Erythroblast (primary cell): ENCODE data around the gene GOLGA8H.
"Not testable (repeated sequence)": the region's sequence is repeated elsewhere in the genome, so short reads cannot be mapped to it uniquely, and the experiment has no call there.

Source experiments
- GATA1 ChIP-seq: IDR thresholded peaks from 2 replicates; pipeline ENCODE4 v1.6.1; 2011; ENCODE audit warnings: low read depth, mild to moderate bottlenecking, control low read depth, low read length, moderate library complexity
- POLR2A ChIP-seq: IDR thresholded peaks from 2 replicates; pipeline ENCODE4 v1.6.1; 2011; ENCODE audit warnings: mild to moderate bottlenecking, low read length

- not testable (repeated sequence) for TF ChIP-seq POLR2A, GATA1
These were observed 57.3 kb downstream of the GOLGA8H start for GRCh38 chr15:30661154-30661553.
